Measurements from ENCODE around the gene SLC24A3.

DNA sequence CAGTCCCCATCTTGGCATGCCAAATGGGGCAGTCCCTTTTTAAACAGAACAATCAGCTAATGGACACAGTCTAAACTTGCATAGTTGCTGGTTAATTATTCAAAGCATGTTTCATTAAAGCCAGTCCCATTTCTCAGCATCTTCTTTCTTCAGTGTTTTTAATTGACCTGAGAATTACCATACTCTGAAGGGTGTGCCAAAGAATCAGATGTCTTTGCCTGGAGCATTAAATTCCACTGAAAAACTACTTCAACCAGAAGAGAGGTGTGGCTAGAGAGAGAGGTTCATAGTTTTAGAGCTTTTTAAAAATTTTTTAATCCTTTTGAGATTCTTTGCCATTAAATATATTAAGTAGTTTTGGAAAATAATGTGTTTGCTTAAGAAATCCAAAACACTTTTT lies 37.9 kb downstream of the SLC24A3 start:
- TF ChIP-seq, protein P1, sequence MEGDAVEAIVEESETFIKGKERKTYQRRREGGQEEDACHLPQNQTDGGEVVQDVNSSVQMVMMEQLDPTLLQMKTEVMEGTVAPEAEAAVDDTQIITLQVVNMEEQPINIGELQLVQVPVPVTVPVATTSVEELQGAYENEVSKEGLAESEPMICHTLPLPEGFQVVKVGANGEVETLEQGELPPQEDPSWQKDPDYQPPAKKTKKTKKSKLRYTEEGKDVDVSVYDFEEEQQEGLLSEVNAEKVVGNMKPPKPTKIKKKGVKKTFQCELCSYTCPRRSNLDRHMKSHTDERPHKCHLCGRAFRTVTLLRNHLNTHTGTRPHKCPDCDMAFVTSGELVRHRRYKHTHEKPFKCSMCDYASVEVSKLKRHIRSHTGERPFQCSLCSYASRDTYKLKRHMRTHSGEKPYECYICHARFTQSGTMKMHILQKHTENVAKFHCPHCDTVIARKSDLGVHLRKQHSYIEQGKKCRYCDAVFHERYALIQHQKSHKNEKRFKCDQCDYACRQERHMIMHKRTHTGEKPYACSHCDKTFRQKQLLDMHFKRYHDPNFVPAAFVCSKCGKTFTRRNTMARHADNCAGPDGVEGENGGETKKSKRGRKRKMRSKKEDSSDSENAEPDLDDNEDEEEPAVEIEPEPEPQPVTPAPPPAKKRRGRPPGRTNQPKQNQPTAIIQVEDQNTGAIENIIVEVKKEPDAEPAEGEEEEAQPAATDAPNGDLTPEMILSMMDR (IDR thresholded peaks at IDR 0.05): no peak
- TF ChIP-seq POLR2A (IDR thresholded peaks at IDR 0.05) (no peak), POLR2AphosphoS5 (IDR thresholded peaks at IDR 0.05) (no peak)

All from sigmoid colon (tissue), 4 donors.